GM18867 (cell line): Measurements from ENCODE around the gene RSPO1.
"Not testable (repeated sequence)": the region's sequence is repeated elsewhere in the genome, so short reads cannot be mapped to it uniquely, and the experiment has no call there.

Source experiments
- ATAC-seq: cut with Tn5 transposase; IDR thresholded peaks from one replicate; pipeline ENCODE4 v1.9.1; 2021; ENCODE audit warnings: mild to moderate bottlenecking, moderate library complexity; ENCODE audit not compliant: unreplicated experiment

Gene RSPO1

DNA sequence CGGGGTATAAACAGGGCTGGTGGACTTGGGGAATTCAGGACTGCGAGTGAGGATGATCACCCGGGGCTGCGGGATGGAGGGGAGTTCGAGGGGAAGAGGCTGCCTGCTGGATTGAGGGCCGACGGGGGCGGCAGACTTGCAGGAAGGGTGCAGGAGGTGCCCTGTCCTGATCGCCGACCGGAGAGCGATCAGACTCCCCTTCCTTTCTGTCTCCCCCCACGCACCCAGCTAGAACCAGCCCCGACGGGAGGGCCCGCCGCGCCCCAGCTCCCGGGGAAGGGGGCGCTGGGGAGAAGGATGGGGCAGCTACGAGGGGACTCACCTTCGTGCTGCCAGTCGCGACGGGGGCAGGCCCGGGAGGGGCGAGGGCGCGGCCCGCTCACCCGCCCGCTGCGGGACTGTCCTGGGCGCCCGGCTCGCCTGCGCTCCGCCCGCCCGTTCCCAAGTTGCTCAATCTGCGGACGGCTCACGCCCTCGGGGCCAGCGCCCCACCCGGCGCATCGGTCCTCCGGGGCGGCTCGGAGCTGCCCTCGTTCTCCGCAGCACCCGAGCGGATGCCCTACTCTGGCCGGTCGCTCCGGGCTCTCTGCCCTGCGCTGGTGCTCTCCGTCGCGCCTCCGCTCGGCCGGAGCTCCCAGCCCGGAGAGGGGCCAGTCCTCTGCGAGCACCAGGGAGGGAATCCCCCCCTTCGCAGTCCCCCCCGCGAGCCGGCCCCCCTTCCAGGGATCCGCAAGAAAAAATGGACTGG lies at the start of gene RSPO1:
TSS of gene RSPO1 (minus strand) at position 649 of the 748 bp plus-strand sequence. CDS start 5,231 bp downstream, outside the sequence.
- ATAC-seq: no peak

- not testable (repeated sequence) for ATAC-seq
Measured at GRCh38 chr1:37684182-37684581, 49.5 kb upstream of the RSPO1 start.

GRCh38 chr1:37682334-37682987 lies 47.8 kb upstream of the RSPO1 start:
- ATAC-seq: no peak

DNA sequence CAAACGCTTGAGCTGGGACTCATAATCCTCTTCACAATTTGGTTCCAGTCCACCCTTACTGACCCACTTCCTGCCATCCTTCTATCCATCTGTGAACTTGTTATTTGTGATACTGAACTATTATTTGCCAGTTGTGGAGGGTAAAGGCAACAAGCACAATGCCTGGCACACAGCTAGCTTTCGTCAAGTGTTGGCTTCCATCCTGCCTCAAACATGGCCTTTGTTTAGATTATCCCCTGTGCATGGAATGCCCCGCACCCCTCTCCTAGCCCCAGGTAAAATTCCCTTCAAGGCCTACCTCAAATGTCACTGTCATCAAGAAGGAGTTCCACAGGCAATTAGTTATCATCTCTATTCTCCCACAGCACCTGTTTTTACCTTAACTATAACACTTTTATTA lies 46.2 kb upstream of the RSPO1 start:
- ATAC-seq: no peak

DNA sequence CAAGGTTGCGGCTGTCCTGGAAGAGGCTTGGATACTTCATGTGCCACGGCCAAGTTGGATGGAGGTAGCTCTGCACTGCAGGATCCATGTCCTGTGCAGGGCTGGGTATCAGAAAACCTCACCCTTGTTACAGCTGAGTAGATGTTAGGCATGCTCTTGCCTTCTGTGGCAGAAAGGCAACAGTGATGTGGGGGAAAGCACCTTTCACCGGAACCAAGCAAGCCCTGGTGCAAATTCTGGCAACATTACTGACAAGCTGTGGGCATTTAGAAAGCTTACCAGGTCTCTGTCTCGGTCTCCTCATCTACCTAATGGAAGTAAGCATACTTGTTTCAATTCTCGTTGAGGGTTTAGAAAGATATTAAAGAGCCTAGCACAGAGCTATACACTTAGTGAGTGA lies 43.1 kb upstream of the RSPO1 start:
- no peak for ATAC-seq

GRCh38 chr1:37677143-37677439 lies 42.4 kb upstream of the RSPO1 start:
- ATAC-seq: no peak

DNA sequence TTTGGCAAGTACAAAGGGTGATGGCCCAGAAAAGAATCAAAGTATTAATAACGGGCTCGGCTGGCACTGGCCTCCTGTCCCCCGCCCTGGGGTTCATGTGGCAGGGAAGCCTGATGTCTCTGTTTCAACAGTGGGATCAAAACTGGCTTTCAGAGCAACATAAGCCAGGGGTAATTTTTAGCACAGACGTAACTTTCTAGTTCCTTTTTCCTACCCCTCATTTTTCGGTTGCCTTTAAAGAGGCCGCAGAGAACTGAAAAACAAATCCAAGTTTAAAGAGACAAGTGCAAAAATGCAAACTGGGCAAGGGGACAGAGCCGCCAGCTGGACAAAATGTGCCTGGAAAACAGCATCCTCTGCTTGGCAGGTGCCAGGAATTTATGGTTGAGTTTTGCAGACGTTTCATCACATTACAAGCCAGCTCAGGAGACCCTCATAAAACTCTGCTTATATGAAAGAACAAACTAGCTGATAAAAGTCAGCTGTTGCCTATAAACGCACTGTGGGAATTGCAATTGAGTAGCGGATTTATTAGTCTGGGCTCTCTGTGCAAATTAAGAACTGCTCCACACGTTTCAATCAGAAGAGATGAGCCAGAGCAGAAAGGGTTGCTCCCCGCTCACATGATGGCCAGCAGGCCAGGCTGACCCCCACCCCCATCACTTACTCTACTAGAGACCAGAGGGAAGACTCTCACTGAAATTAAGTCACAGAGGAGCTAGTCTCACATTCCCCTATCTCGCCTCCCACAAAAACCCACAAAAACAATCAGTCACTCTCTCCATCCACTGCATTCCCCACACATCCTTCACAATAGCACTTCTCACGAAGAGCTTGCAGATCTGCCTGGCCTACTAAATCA lies 41.8 kb upstream of the RSPO1 start:
- ATAC-seq: peak; percentile 49

GRCh38 chr1:37673920-37674319 lies 39.2 kb upstream of the RSPO1 start:
- no peak for ATAC-seq

DNA sequence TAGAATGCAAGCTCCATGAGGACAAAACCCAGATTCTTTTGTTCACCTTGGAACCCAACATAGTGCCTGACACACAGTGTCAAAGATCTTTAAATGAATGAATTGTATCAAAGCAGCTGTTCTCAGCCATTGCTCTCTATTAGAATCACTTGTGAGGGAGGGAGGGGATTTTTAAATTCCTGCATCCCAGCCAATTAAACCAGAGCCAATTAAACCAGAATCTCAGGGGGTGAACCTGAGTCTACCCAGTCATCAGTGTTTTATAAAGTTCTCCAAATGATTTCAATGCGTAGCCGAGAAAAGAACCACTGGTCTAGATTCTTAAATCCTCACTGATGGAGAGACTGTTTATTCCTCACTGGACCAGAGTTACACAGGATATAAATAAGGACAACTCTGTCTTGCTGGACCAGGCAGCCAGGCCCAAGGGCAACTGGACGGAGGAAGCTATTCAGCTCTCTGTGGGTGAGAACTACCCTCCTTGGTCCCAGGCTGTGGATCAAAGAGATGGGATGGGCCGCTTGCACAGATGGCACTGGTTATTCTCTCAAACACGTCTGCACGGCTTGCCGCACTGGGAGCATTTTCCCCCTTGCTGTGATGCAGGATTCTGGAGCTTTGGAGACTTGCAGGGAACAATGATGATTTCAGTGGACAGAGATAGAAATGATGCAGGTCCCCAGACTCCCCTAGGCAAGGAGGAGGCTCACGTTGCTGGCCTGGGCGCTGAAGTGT lies 37.6 kb upstream of the RSPO1 start:
- no peak for ATAC-seq

DNA sequence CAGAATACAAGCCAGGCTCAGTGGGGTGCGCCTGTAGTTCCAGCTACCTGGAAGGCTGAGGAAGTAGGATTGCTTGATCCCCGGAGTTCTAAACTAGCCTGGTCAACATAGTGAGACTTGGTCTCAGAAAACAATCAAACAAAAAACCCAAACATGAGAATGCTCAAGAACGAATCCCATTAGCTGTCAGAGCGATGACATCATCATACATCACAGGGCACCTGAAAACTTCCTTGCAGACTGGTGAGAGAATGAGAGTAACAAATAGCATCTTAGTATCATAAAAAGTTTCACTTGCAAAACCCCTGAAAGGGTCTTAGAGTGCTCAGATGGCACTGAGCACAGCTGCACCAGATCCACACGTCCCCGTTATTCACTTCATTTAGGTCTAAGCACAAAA lies 36.6 kb upstream of the RSPO1 start:
- ATAC-seq: no peak

- ATAC-seq: no peak
Measured at GRCh38 chr1:37670133-37670532, 35.4 kb upstream of the RSPO1 start.

GRCh38 chr1:37667023-37667671 lies 32.5 kb upstream of the RSPO1 start:
- no peak for ATAC-seq

DNA sequence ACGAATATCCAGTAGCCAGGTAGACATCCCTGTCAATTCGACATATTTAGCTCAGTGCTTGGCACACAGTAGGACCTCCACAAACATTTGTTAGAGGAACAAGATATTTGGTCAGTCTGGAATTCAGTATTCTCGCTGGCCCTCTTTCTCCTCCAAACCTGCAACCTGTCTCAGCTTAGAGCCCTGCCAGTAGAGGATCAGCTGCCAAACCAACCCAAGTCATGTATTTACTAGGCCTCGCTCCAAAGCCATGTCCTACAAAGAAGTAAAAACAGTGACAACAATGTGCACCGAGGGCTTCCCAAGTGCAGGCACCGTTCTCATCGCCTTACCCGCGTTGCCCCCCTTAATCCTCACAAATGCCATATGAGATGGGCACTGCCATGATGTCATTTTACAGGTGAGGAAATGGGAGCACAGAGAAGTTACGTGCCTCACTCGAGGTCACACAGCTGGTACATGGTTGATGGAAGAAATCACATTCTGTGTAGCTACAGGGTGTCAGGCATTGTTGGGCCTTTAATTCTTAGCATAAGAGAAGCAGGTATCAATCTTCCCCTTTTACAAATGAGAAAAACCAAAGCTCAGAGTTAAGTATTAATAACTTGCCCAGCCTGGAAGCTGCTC lies 31.7 kb upstream of the RSPO1 start:
- no peak for ATAC-seq

GRCh38 chr1:37663426-37664000 lies 28.8 kb upstream of the RSPO1 start:
- no peak for ATAC-seq

DNA sequence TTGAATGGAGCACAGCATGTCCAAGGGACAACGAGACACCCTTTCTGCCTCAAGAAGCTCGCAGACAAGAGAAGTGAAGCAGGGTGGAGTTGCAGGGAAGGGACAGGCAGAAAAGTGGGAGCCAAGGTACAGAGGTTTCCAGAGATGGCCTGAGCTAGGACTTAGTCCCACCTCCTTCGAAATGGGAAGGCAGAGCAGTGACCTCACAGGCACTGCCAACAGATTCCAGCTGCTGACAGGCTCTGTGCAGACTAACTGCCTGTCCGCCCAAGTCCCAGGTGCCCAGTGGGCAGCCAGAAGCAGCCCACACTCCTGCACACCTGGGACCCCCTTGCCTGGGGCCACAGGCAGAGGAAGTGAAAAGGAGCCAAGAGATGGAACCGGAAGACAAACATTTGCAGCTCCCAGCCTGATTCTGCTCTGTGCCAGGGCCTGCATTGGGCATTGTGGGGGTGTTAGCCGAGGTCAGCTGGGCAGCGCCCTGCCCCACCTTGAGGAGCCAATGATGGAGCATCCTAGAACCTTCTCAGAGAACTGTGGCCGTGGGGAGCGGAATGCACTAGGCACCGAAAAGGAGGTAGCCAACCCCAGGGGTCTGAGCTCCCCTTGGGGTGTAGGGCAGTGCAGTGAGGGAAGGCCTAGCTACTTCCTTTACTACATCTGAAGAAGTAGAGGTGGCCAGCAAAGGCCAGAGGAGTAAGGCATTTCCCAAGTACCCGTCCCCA lies 27.5 kb upstream of the RSPO1 start:
- no peak for ATAC-seq

DNA sequence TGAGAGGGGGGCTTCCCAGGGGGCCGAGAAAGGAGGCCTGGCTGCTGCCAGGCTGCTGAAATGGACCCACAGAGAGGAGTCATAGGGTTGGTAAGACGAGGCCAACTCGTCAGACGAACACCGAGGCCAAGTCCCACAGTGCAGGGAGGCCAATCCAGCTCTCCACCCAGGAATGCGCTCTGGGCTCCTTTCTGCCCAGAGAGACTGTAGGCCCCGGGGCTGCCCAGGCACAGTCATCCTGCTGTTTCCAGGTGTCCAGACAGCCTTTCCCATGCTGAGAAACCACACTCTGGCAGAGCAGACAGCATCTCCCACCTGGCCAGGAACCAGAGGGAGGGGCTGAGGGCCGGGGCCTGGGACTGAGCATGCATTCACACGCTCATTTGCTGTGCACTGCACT lies 26.7 kb upstream of the RSPO1 start:
- no peak for ATAC-seq

DNA sequence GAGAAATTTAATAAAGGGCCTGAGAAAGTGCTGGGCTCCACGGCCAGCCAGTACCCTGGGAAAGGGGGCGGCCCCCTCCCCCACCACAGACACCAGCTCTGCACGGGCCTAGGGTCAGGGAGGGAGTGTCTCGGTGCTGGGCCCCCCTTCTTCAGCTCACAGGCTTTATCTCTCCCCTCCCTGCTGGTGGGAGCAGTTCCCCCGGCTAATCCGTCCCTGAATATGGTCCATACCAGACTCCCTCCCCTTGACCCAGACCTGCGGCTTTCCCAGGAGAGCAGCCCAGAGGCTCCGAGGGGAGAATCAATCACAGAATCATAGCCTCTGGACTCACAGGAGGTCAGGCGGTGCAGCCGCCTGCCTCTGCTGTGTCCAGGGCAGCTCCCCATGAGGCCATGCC lies 26.0 kb upstream of the RSPO1 start:
- no peak for ATAC-seq

- no peak for ATAC-seq
Measured at GRCh38 chr1:37658486-37658885, 23.8 kb upstream of the RSPO1 start.
